ENCODE results near the gene ADGRG1.

The ADGRG1 gene

DNA sequence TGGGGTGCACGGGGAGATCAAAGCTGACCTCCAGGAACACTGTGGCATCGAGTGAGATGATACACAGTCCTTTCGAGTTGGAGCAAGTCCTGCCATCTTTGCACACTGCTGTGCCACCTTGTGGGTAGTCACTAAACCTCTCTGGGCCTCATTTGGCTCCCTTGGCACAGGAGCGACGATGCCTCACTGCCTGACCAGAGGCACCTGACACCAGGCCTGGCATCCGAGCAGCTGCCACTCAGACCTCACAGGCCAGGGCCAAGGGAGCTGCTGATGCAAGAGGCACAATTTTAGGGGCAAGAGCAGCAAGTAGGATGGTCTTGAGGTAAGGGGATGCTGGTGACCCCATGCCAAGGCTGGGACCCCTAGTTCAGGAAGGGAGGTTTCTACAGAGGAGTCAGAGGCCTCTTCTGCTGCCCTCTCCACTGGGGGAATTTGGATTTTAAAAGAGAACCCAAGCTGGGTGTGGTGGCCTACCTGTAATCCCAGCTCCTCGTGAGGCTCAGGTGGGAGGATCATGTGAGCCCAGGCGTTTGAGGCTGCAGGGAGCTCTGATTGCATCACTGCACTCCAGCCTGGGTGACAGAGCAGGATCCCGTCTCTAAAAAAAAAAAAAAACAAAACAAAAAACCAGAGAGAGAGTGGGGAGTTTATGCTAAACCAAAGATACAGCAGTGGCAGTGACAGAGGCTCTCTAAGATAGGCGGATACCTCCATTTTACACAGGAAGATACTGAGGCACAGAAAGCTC lies 6.7 kb upstream of the ADGRG1 start:
- peak; percentile 57 for DNase-seq

DNA sequence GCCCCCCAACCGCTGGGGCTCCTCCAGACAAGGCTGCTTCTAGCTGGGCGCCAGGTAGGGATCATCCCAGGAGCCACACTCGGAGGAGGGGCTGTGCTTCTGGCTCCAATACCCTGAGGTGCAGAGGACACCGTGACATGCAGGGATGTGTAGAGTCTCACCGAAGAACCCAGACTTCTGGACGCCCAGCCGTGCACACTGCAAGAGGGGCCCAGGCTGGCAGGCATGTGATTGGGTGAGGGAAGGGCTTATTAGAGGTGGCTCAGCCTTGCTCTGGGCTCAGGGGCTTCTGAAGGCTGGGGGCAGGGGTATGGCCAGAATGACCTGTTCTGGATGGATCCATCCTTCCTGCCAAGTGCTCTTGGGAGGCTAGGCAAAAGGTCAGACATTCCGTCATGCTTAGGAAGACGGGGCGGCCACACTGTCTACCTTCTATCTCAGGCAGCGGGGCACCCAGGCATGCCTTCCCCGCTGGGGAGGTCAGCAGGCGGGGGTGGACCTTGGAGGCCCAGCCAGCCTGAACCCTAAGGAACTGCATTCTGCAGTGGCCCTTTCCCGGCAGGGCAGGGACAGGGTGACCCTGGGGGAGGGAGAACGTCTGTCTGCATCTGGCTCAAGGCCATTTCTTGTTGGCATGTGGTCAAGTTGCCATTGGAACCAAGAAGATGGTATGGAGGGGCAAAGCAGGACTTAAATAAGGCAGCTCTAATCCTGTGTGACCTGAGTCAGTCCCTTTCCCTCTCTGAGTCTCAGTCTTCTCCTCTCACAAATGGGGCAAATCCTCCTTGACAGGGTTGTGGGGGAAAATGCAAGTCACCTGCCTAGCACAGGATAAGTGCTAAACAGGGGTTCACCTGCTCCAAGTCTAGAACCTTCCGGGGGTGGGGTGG lies 5.8 kb upstream of the ADGRG1 start:
- DNase-seq: no peak

DNA sequence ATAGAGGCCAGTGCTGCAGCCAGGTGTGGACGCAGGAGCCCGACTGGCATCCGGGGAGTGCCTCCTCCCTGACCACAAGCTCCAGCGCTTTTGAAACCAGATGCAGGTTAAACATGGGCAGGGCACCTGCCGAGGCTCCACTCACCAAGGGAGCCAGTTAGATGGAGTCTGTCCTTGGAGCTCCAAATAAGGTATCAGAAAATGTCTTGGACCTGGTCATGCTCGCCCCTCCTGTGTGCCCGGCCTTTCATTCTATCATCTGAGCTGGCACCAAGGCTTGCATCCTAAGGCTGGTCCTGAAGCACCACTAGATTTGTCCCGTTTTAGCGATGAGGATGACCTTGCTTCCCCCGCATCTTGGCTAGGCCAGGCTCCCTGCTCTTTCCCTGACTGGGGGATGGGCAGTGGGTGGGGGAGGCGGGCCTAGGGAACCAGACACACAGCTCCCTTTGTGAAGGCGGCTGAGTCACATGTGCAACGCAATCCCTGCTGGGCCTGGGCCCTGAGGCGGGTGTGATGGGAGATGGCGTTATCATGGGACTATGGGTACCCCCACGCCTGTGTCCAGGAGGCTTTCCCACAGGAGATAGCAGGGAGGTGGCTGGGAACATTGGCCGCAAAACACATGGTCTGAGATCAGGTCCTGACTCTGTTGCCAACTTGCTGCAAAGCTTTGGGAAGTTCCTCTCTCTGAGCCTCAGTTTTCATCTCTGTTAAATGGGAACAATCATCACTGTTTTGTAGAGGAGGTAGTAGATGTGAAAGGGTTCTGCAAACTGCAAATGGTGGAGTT lies 5.0 kb upstream of the ADGRG1 start:
- peak; percentile 98 for DNase-seq

DNA sequence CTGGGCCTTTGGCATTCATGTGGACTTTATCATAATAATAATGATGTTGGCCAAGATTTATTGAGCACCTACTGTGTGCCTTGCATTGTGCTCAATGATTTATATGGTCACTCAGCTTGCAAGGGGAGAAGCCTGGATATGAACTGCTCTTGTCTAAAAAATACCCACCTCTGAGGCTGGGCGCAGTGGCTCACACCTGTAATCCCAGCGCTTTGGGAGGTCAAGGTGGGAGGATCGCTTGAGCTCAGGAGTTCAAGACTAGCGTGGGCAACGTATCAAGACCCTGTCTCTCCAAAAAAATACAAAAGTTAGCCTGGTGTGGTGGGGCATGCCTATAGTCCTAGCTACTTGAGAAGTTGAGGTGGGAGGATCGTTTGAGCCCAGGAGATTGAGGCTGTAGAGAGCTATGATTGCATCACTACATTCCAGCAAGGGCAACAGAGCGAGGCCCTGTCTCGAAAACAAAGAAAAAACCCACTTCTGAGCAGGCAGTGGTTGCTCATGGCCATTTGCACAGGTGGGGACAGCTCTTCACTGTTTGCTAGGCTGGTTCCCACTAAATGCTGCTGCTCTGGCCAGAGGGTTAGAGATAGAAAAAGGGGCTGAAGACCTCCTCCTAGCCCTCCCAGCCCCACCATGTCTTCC lies 4.3 kb upstream of the ADGRG1 start:
- DNase-seq: peak; percentile 88

DNA sequence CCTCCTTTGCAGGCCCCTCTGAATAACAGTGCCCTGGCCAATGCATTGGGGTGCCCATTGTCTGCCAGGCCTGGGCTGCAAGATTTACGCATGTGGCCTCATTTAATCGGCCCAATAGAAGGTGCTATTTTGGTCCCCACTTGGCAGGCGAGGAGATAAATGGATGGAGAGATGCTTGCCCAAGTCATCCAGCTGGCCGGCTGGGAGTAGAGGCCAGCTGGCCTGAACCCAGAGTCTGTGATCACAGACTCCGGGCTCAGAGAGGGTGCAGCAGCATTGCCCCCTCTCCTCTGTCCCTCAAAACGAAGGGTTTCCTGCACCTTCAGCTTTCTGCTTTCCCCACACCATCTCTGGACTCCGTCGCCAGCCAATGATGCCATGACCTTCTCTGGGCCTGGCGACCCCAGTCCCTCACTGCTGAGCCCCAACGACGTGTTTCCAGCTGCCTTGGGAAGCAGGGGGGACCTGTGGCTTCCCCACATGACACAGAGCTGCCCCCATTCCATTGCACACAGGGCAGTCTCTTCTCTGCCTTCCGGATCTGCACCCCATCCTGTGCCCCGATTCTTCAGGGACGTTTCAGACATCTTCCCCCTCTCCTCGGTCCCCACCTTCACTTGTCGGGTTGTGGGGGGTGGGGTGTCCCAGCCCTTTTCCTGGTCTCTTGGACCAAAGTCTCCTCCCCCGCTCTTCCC lies 3.5 kb upstream of the ADGRG1 start:
- DNase-seq: no peak

DNA sequence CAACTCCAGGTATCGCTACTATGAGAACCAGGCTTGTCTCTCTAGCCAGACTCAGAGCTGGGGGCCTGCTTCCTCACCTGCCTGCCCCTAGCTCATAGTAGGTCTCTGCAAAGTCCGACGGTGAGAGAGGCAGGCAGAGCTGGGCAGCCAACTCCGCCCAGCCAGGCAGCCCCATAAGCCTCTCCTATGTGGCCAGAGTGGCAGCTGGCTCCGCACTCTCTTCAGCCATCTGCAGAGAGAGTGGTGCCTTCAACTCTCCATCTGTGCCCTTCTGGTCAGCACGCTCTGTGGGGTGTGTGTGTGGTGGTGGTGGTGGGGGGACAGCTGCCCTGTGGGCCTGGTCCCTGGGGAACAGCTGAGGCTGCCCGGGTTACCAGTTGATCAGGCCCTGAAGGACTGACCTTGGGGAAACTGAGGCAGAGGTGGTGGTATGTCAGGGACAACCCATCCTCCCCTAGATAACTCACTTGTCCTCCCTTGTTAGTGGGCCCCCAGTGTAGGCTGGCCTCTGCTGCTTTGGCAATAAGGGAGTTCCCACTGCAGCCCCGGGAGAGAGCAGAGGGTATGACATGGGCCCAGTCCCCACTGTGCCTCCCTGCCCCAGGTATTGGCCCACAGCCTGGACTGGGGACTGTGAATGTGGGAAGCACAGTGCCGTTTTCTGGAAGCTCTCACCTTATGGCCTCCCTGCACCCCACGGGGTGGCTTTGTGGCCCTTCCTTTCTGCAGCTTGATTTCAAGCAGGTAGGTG lies 1.8 kb upstream of the ADGRG1 start:
- no peak for DNase-seq

DNA sequence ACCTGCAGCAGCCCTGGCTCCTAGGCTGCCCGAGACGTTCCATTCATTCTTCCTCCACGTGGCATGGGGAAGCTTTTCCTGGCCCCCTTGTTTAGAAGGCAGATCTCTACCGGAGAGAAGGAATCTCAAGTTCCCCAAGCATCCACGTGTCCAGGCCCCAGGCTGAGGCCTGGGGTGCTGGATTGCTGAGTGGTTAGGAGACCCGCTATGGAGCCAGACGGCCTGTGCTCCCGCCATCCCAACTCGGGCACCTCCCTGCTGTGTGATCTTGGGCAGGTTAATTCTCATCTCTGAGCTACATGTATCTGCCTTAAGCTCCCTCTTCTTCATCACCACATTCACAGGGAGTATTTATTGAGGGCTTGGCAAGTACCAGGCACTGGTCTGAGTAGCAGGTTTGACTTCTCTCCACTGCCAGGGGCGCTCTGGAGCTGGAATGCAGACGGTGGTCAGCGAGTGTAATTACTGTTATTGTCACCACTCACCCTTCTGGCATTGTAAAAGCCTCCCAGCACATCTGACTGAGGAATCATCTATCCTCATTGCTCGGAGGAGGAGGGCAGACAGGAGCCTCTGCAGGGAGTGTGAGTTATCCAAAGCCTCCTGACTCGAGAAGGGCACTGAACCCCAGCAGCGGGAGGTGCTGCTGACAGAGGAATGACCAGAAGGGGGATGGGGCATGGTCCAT lies 1.1 kb upstream of the ADGRG1 start:
- DNase-seq: peak; percentile 98

DNA sequence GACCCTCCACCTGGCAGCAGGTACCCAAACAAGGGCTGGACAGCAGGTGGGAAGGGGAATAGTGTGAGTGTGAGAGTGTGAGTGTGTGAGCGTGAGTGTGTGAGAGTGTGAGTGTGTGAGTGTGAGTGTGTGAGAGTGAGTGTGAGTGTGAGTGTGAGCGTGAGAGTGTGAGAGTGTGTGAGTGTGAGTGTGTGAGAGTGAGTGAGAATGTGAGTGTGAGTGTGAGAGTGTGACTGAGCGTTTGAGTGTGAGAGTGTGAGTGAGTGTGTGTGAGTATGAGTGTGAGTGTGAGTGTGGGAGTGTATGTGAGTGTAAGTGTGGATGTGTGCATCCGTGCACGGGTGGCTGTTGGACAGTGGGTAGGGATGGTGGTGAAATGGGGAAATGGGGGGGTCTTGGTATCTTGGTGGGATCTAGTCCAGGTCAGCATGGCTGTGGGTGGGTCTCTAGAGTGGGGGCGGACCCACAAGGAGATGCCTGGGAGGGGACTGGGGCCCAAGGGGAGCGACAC lies 408 bp downstream of the ADGRG1 start:
- no peak for DNase-seq

DNA sequence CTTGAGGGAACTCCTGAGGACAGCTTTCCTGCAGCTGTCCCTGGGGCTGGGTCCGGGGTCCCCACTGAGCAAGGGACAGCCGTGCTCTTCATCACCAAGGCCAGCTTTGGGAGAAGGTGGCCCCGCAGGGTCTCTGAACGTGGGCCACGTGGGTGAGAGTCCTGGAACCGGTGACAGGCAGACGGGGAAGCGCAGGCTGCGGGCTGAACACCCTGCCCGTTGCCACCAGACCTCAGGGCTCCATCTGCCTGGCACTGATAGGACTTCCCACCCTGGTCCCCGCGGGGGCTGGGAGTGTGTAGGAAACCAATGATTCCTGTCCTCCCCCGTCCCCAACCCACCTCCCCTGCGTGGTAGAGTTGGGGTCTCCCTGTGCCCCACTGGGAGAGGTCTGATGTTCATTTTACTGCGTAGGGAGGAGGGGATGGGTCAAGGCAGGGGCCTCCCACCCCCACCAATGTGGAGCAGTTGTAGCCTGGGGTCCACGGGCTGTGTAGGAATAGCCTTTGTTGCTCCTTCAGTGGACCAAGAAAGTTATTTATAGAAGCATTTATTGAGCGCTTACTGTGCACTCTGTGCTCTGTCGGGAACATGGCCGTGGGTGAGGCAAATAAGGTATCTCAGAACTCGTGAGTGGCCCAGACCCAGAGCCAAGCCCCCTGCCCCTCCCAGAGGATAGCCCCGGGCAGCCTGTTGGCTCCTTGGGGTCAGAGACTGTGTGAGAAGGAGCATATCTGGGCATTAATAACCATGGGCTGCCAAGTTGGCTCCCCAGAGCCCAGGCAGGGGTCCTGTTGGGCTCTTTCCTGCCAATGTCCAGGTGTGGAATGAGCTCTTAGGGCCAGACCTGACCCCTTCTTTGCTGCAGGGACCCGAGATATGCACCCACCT lies 1.3 kb downstream of the ADGRG1 start:
- no peak for DNase-seq

DNA sequence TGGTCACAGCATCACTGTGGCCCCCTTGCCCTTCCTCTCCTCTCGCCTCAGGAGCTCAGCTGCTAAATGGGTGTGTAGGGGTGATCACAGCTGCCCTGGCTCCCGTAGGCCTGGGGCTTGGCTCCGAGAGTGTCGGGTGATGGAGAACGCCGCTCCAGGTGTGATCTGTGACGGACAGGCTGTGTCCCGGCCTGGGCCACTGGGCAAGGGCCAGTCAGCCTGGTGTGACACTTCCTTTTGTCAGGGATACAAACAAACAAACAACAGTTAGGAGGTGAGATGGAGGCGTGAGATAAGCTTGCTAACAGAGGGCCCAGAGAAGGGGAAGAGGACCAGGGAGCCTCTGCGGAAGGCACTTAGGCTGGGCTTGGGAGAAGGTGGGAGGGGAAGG lies 2.0 kb downstream of the ADGRG1 start:
- DNase-seq: no peak

DNA sequence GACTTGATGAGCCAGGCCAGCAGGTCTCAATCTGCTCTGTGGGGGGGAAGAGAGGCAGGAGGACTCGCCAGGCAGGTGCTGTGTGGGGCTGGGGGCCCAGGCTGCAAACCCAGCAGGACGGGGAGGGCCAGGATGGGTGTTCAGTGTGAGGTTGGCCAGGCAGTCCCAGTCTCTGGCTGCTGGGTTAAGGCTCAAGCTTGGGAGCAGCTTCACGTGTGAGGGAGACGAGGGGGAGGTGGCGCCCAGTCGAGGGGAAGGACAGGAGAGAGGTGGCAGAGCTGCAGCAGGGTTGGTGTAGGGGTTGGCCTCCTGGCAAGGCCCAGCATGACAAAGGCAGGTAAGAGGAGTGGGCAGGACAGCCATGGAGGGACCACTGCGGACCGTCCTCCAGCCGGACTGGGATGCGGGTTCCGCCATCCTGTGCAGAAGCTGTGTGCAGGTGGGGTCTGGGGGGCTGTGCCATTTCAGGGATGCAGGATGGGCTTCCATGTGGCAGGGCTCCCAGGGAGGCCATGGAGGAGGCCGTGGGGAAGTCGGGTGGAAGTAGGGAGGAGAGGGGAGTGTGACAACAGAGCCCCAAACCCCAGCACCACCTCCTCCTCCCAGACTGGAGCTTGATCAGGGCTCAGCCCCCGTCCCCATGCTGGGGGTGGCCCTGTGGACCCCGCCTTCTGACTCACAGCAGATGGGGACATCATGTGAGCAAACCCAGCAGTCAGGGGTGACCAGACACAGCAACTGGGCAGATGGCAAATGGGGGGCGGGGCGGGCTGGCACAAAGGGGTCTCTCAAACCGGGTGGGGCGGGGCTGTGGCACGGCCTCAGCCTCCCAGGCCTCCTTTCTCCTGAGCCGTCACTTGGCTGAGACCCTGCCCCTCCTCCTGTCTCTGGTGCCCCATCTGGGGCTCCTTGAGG lies 2.8 kb downstream of the ADGRG1 start:
- no peak for DNase-seq

DNA sequence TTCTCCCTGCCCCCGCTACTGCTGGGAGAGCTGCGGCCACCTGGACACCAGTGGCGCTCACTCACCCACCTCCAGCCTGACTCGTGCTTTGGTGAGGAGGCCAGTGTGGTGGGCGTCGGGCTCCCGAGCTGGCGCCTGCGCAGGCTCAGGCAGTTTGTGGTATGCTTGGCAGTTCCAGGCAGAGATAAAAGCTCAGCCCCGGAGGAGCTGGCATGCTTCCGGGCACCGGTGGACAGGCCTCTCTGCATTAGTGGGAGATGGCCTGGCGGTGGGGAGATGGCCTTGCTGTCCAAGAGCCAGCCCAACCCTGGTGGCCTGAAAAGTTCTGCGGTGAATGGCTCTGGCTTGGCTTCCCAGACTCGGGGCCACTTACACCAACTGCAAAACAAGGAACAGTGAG lies 4.1 kb downstream of the ADGRG1 start:
- no peak for DNase-seq

DNA sequence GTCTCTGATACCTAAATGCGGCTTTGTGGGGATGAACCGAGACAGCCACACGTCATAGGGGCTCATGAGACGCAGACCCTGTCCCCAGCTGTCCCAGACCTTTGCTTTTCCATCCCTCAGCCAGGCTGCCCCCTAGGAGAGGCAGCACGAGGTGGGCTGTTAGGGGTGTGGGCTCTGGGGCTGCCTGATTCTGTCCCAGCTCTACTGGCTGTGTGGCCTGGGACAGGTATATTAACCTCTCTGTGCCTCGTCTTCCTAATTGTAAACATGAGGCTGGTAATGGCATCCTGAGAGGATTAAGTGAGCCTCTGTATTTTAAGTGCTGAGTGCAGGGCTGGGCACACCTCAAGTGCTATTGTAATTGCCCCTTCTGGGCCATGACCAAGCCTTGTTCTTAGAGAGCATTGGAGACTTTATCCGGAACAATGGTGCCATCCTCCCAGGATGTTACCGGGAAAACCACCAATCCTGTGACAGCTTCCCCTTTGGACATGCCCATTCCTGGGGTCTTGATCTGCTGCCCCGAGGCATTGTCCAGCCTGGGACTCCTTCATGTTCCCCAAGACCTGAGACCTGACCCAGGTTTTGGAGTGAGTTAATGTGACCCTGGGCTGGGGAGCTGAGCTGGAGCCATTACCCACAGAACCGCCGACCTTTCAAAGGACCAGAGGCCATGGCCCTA lies 5.1 kb downstream of the ADGRG1 start:
- no peak for DNase-seq

DNA sequence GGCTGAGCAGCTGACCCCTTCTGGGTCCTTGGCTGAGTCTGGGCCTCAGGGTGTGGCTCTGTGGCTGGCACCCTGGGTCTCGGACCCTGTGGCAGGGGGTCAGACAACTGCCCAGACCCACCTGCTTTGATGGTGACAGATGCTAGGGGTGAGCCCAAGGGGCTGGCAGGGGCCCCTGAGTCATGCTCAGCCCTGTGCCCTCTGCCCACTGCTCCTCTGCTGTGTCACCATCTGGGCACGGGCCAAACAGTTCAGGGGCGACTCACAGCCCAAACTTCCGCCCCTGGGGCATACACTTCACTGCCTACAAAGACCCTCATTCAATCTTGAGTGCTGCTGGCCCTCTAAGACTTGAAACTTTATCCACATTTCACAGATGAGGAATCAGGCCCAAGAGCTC lies 5.7 kb downstream of the ADGRG1 start:
- no peak for DNase-seq

DNA sequence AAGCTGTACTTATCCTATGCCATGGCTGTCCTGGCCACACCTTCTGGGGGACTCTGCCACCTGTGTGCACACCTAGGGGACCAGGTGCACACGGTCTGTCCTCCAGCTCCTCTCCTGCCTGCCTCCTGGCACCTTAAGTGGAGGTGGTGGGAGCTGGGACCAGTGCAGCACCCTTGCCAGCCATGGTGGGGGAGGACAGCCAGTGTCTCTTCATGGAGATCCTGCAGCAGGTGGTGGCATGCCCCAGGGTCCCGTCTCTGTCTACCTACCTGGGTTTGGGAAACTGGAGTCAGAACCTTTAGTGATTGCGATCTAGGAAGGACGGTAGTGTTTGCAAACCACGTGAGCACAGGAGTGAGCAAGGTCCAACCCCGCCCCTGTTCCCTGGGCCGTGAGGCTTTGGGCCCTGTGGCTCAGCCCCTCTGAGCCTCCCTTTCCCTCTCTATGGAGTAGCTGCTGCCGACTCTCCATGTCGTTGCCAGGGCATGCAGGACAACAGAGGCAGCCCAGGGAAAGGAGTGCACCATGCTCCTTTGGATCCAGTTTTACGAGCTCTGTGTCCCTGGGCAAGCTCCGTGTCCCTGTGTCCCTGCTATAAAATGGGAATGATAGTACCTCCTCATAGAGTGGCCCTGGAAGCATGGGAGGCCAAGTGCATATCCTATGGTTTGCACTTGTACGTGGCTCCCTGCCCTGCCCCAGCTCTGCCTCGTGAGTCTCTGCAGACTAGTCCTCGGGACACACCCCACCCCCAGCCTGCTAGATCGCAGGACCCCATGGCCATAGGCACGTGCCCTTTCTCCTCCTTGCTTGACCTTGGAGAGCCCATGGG lies 7.1 kb downstream of the ADGRG1 start:
- DNase-seq: no peak

DNA sequence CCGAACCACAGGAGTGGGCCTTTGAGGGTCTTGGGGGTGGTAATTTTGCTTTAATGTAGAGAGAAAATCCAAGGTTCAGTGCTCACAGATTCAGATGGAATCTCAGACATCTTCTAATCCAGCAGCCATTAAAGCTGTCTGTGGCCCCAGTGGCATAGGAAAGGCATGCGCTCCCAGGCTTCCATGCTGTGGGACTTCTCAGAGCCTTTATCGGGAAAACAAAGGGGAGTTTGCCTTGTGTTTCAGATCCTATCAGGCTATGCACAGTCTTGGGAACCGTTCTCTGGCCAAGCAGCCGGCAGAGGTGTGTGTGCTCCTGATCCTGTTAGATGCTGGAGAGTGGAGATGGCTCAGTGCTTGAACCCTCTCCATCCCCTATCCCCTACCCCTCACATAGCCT lies 7.8 kb downstream of the ADGRG1 start:
- no peak for DNase-seq

DNA sequence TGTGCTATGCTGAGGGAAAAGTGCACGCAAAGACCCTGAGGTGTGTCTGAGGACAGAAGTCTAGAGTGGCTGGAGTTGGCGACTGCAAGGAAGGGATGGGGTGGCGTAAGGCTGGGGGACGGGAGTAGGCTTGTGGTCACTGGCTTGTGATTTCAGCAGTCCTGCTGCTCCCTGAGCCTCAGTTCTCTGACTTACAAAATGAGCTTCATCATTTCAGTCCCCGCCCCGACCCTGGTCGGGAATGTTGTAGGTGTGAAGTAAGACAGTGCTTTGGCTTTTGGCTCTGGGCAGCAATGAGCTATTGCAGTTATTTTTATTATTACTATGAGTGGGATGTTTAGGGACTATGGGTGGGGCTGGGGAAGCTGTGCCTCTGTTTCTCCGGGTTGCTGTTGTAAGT lies 8.6 kb downstream of the ADGRG1 start:
- no peak for DNase-seq
